ENCODE data around the gene CDC25B. TPM values are rescaled to one million over a fixed set of nuclear protein-coding genes. Genes with fewer than 3 reads are reported as not detected.
A peak's percentile ranks its signal among the peaks of the same experiment; 100 is the strongest.

The CDC25B gene
- polyA plus RNA-seq (ENCODE audit: insufficient read length) = 122 TPM

- DNase-seq = peak; percentile 94
Observed at GRCh38 chr20:3795511-3796468, at the start of gene CDC25B. CDC25B (plus strand) TSS chr20:3796310; CDS start chr20:3796532, 222 bp downstream.

- no peak for DNase-seq
Observed at GRCh38 chr20:3747471-3747870, 48.6 kb upstream of the CDC25B start.

- DNase-seq = no peak
Observed at GRCh38 chr20:3748073-3748472, 48.0 kb upstream of the CDC25B start.

- DNase-seq = no peak
Observed at GRCh38 chr20:3749087-3749688, 46.9 kb upstream of the CDC25B start.

GRCh38 chr20:3749689-3750531 lies 46.2 kb upstream of the CDC25B start:
- DNase-seq = no peak

GRCh38 chr20:3751305-3751674 lies 44.8 kb upstream of the CDC25B start:
- DNase-seq = no peak

GRCh38 chr20:3751675-3752385 lies 44.3 kb upstream of the CDC25B start:
- no peak for DNase-seq

- no peak for DNase-seq
Observed at GRCh38 chr20:3752386-3752759, 43.7 kb upstream of the CDC25B start.

- peak; percentile 78 for DNase-seq
Observed at GRCh38 chr20:3753098-3753497, 43.0 kb upstream of the CDC25B start.

- DNase-seq = no peak
Observed at GRCh38 chr20:3753501-3754275, 42.4 kb upstream of the CDC25B start.

- DNase-seq = no peak
Observed at GRCh38 chr20:3754276-3754630, 41.9 kb upstream of the CDC25B start.

GRCh38 chr20:3755269-3755668 lies 40.8 kb upstream of the CDC25B start:
- DNase-seq = no peak

- no peak for DNase-seq
Observed at GRCh38 chr20:3755814-3756480, 40.2 kb upstream of the CDC25B start.

GRCh38 chr20:3757268-3757667 lies 38.8 kb upstream of the CDC25B start:
- no peak for DNase-seq

GRCh38 chr20:3758566-3758965 lies 37.5 kb upstream of the CDC25B start:
- no peak for DNase-seq

GRCh38 chr20:3759316-3759823 lies 36.7 kb upstream of the CDC25B start:
- DNase-seq = no peak

- no peak for DNase-seq
Observed at GRCh38 chr20:3759884-3760283, 36.2 kb upstream of the CDC25B start.

GRCh38 chr20:3760655-3761348 lies 35.3 kb upstream of the CDC25B start:
- no peak for DNase-seq

GRCh38 chr20:3763671-3764601 lies 32.2 kb upstream of the CDC25B start:
- no peak for DNase-seq
